Measurements from ENCODE around the gene WASL.
"Not testable (repeated sequence)": the region's sequence is repeated elsewhere in the genome, so short reads cannot be mapped to it uniquely, and the experiment has no call there.

Gene WASL

GRCh38 chr7:123768493-123768892, 19.7 kb upstream of the WASL start:
- DNase-seq (ENCODE audit: low spot score) = no peak

GRCh38 chr7:123763191-123763661, 14.4 kb upstream of the WASL start:
- no peak for DNase-seq (ENCODE audit: low spot score)

DNA sequence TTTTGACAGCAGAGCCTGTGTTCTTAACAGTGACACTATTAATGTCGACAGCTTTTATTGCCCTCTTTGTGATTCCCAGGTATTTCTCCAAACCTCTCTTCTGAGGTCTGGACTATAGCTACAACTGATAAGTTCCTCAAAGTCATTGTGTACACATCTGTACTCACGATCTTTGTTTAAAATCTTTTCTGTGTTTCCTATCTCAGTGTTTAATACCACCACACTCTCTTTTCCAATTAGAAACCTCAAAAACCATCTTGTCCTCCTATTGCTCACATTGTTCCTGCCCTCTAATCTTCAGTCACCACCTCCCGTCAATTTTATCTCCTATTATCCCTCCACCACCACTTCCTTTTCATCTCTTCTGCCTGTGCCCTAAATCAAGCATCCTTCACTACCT, 12.9 kb upstream of the WASL start:
- DNase-seq (ENCODE audit: low spot score) = no peak

DNA sequence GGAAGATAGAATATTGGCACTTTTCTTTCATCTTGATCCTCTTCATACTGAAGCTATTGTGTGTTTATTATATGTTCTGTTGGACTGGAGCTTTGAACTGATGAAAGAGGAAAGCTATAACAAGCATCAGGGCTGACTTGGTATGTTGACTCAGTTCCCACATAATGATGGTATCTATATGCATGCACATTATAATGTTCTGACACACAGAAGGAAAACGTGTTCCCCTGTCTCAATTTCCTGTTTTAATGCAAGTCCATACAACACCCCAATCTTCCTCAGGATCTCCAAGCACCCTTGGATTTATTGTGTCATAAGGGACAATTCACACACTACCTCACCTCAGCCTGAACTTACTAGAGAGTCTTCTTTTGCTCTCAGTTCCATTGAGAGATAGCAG, 8.3 kb upstream of the WASL start:
- DNase-seq (ENCODE audit: low spot score) = no peak

DNA sequence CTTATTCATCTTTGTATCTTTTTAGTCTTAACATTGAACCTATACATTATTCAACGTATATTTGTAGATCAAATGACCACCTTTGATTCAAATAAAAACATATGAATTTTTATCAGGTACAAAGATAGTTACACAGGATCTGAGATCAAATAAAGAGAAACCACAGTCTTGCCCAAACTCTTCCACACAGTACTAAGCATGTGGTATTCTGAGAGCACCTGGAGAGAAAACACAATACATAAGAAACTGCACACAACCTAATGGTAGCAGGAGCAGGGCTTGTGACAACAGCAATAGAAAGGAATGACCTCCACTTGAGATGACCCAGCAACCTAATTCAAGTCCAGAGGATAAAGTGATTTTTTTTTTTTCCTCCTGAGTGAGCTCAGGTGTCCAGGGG, 6.5 kb upstream of the WASL start:
- DNase-seq (ENCODE audit: low spot score) = no peak

DNA sequence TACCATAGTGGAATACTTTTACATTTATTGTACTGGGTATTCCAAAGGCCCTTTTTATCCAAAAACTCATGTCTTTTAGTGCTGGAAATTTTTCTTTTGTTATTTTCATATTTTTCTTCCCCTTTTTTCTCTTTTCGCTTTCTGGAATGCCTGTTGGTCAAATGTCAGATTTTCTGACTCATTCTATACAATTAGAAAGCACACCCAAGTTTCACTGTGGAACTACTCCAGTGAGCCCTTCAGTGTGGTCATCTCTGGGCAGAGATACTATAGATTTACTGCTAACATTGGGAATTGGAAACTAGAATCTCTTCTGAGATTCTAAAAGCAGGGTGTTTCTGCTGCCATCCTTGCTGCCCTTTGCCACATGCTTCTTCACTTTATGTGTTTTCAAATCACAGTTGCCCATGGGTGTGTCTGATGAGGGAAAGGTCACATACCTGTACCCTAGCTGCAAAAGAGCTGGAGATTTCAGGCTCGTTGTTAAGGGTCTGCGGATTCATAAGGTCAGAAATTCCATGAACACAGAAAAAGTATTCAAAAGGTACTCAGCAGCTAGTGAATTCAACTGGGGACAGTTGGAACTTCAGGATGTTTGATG, 5.6 kb upstream of the WASL start:
- no peak for DNase-seq (ENCODE audit: low spot score)

DNA sequence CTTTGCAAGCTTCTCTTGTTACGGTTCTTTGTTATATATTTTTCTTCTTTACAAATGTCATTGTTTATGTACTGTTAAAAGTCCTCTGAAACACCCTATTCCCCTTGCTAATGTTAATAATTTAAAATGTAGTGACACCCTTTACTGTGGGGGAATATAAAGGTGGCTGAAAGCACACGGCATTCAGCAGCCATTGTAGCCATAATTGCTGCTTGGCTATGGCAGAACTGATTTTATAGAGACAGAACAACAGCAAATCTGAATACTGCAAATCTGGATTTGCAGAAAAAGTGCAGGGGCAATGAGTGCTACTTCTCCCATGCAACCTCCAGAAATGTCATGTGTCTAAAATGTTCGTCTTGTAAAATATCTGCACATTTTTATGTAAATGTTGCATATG, 3.7 kb upstream of the WASL start:
- DNase-seq (ENCODE audit: low spot score) = no peak

DNA sequence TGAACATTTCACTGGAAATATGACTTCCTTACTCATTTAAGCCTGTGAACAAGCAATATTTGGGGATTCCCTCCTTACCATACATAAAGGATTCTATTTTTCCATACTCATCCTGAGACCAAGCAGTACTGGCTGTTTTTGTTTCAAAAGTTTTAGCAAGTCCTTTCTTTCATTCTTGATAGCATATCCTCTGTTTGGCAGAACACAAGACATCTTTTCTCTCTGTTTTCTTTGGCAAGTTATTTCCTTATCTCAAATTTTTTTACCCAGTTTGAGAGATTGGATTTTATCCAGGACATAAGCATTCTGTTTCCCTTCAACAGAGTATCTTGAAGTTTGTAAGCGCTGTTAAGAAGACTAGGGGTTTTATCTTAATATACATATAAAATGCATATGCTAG, 3.0 kb upstream of the WASL start:
- DNase-seq (ENCODE audit: low spot score) = no peak

GRCh38 chr7:123750389-123751230, 1.8 kb upstream of the WASL start:
- no peak for DNase-seq (ENCODE audit: low spot score)

- peak; percentile 81 for DNase-seq (ENCODE audit: low spot score)
Measured at GRCh38 chr7:123749537-123749857, 694 bp upstream of the WASL start.

DNA sequence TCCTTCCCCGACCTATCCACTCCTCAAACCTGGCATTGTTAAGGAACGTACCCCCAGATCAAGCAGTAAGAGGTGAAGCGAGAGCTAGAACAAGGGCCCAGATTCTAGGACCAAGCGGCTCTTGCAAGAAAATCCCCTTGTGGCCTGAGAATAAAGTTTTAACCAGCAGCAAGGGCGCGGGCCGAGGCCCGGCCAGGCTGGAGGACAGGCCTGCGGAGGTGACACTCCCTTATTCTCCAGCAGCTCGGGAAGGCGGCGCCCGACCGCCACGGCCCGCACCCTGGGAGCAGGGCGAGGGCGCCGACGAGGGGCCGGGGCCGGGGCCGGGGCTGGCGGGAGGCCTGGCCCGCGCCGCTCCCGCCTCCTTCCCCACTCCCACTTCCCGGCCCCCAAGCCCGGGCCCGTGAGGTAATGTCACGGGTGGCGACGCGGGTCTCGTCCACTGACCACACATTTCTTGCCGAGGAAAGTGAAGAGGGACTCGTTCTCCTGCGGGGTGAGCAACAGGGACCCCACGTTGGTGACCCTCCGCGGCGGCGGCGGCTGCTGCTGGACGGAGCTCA, 551 bp downstream of the WASL start:
- DNase-seq (ENCODE audit: low spot score) = peak; percentile 48

- peak; percentile 84 for DNase-seq (ENCODE audit: low spot score)
Measured at GRCh38 chr7:123747620-123748141, 1.1 kb downstream of the WASL start.

GRCh38 chr7:123746931-123747488, 1.8 kb downstream of the WASL start:
- no peak for DNase-seq (ENCODE audit: low spot score)

GRCh38 chr7:123746055-123746454, 2.7 kb downstream of the WASL start:
- DNase-seq (ENCODE audit: low spot score) = no peak

GRCh38 chr7:123745437-123745836, 3.4 kb downstream of the WASL start:
- no peak for DNase-seq (ENCODE audit: low spot score)

DNA sequence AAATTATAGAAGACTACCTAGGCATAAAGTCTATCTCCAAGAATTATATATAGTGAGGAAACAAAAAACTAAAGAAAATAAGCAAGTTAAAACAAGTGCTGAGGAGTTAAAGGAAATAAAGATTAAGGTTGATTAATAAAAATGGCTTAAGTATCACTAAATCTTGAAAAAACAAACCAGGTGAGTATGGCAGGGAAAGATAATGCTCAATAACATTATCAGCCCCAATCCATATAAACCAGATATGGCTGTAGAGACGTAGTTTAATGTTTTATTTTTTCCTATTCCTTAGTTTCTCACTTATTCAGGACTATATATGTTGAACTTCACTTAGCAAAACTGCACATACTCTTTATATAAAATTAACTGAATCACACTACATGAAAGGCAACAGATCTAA, 4.4 kb downstream of the WASL start:
- no peak for DNase-seq (ENCODE audit: low spot score)

GRCh38 chr7:123741940-123742339, 6.9 kb downstream of the WASL start:
- no peak for DNase-seq (ENCODE audit: low spot score)

GRCh38 chr7:123738808-123739207, 10.0 kb downstream of the WASL start:
- no peak for DNase-seq (ENCODE audit: low spot score)

DNA sequence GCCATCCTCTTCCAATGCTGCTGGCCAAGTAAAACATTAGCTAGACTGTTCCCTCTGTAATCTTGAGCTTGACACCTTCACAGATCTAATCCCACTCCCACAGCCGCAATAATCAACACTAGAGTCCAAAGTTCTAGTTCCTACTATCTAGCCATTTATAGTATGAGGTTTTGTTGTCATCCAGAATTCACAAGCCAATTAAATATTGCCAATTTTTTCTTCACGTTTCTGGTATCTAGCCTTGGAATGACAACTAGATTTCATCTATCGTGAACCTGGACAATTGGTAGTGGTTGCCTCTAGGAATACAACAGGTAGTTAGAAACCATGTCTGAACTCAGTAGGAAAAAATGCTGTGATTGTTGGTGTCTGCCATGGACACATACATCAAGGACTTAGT, 10.4 kb downstream of the WASL start:
- no peak for DNase-seq (ENCODE audit: low spot score)

DNA sequence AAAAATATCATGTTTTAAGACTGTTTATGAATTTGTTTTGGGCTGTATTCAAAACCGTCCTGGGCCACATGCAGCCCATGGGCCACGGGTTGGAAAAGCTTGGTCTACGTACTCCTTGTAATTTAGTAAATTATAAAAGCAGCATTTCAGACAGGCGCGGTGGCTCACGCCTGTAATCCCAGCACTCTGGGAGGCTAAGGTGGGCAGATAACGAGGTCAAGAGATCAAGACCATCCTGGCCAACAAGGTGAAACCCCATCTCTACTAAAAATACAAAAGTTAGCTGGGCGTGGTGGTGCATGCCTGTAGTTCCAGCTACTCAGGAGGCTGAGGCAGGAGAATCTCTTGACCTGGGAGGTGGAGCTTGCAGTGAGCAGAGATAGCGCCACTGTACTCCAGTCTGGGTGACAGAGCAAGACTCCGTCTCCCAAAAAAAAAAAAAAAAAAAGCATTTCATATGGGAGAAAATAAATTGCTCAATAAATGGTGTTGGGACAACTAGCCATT, 11.6 kb downstream of the WASL start:
- not testable (repeated sequence) for DNase-seq (ENCODE audit: low spot score)

DNA sequence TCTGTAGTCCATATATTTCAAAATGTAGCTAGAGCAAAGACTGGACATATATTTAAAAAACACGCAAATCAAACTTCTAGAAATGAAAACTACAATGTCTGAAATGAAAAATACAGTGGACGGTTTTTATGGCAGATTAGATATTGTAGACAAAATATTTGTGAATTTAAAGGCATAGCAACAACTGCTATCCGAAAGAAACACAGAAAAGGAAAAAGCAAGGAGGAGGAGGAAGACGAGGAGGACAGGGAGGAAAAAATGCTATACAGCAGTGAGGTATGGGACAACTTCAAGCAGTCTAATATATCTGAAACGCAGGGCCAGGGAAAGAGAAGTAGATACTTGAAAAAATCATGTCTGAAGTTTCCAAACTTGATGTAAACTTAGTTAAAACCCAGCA, 13.3 kb downstream of the WASL start:
- no peak for DNase-seq (ENCODE audit: low spot score)

GRCh38 chr7:123734498-123734897, 14.3 kb downstream of the WASL start:
- DNase-seq (ENCODE audit: low spot score) = no peak

All from SW480 (cell line).